CD4-positive, alpha-beta T cell treated with Interleukin-21 for 1 hour (primary cell): Measurements from ENCODE around the gene UGT8.

ENCODE experiments used
- DNase-seq: peaks from one replicate; pipeline ENCODE4 v3.0.0-alpha.2; 2020

Gene UGT8

DNA sequence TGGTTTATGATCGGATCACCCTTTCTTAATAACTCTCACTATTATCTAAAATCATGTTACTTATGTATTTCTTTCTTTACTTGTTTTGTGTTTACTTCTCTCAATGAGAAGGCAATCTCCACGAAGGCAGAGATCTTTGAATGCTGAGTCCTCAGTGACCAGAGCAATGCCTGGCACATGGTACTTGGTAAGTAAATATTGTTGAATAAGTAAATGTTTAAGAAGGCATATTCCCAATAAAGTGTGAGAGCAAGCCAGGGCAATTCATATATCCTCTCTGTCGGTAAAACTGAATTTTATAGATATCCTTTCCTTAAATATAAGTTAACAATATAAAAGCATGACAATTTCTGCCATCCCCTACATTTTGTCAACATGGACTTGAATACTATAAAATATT is 94.4 kb downstream of the UGT8 start:
- no peak for DNase-seq

- peak; percentile 20 for DNase-seq
Measured at GRCh38 chr4:114694770-114695169, 96.2 kb downstream of the UGT8 start.

DNA sequence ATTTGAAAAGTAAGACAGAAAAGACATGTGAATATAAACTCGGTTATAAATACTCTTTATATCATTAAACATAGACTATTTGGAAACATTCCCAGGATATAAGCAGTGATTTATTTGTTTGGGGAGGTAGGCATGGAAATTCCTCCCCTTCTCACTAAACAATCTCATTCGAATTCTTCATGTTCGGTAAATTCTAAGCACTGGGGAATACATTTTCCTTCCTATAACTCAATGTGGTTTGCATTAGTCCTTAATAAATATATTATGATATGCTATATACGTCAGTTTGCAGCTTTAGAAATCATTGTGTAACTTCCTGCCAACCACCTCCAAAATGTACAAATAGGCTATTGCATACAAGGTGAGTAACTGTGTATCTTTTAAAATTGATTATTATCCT is 99.6 kb downstream of the UGT8 start:
- DNase-seq: no peak

GRCh38 chr4:114701491-114701890 is 102.9 kb downstream of the UGT8 start:
- no peak for DNase-seq

- no peak for DNase-seq
Measured at GRCh38 chr4:114717432-114717831, 118.8 kb downstream of the UGT8 start.

GRCh38 chr4:114725066-114725465 is 126.5 kb downstream of the UGT8 start:
- DNase-seq: no peak

DNA sequence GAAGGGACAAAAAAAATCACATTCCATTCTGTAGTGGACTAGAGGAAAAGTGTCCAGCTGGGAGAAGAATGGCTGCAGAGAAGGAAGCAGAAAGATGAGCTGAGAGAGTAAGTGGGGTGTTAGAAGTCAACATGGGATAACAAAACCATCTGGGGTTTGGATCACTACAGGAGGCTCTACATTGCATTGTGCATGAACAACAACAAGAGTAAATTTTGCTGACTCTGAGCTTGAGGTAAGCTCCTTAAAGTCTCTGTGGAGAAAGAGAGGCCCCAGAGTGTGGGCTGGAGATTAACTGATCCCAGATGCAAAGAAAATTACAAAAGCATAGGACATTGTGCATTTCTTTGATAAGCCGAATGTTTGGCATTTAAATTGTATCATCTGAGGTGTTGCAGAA is 128.9 kb downstream of the UGT8 start:
- DNase-seq: no peak
